ENCODE data around the gene CHPT1. TPM values are rescaled to one million over a fixed set of nuclear protein-coding genes. Genes with fewer than 3 reads are reported as not detected.

Gene CHPT1
- total and polyA plus RNA-seq, 11 donors: 73.5 to 208 (median 98.9) TPM

DNA sequence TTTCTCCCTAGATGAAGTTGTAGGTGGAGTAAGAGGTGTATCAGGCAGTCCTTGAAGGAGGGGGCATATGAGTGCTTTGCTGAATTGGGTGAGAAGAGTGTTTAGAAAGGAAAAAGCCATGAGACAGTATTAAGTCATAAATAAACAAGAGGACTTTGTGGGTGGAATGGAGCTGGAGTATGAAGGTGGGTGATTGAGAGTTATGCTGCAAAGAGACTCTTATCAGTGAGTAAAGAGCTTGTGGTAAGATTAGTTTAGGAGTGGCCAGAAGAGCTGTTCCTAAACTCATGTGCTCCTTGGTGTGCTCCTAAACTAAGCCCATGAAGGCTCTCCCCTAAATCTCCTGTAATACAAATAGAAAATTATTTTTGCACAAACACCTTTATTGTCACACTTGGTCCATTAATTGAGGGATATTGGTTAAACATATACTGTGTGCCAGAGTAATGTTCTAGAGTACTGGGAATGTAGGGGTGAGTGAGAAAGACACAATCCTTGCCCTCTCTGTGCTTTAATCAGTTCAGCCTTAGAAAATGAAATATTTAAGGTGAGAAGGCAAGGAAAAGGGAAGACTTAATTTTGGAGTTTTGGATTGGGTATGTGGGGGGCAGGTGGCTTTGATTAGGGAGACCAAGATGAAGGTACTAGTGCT lies 9.8 kb downstream of the CHPT1 start:
- H3K4me3 ChIP-seq: no peak overlapping the region
- H3K27me3 ChIP-seq: no peaks in the 10 kb centered on the region
- DNase-seq: no peak
- peak in 3 of 4 donors; percentile 31 to 66 (median 57) for ATAC-seq
- H3K9me3 ChIP-seq: no peaks in the 10 kb centered on the region
- H3K36me3 ChIP-seq: no peaks in the 10 kb centered on the region
- intact Hi-C loops (cut with DNase I): no loop called here
- peaks cover 0 to 32% (median 11%) of the 10 kb centered on the region in 12 donors for H3K4me1 ChIP-seq
- TF ChIP-seq, protein P1, sequence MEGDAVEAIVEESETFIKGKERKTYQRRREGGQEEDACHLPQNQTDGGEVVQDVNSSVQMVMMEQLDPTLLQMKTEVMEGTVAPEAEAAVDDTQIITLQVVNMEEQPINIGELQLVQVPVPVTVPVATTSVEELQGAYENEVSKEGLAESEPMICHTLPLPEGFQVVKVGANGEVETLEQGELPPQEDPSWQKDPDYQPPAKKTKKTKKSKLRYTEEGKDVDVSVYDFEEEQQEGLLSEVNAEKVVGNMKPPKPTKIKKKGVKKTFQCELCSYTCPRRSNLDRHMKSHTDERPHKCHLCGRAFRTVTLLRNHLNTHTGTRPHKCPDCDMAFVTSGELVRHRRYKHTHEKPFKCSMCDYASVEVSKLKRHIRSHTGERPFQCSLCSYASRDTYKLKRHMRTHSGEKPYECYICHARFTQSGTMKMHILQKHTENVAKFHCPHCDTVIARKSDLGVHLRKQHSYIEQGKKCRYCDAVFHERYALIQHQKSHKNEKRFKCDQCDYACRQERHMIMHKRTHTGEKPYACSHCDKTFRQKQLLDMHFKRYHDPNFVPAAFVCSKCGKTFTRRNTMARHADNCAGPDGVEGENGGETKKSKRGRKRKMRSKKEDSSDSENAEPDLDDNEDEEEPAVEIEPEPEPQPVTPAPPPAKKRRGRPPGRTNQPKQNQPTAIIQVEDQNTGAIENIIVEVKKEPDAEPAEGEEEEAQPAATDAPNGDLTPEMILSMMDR (IDR thresholded peaks at IDR 0.05): no peak
- TF ChIP-seq POLR2A (IDR thresholded peaks at IDR 0.05): no peak
- peak overlapping the region in 3 of 12 donors; percentile 6 to 22 (median 12) for H3K27ac ChIP-seq

GRCh38 chr12:101710288-101710687 lies 12.8 kb downstream of the CHPT1 start:
- no peak for ATAC-seq
- Histone ChIP-seq H3K27ac (no peak overlapping the region), H3K9me3 (no peaks in the 10 kb centered on the region), H3K4me3 (no peak overlapping the region), H3K27me3 (no peaks in the 10 kb centered on the region), H3K4me1 (peaks cover 0 to 48% (median 23%) of the 10 kb centered on the region in 12 donors), H3K36me3 (no peaks in the 10 kb centered on the region)
- intact Hi-C loops (cut with DNase I): no loop called here
- WGBS, 4 donors: 86 to 94% (median 91%) methylated on average over 4 of the region's 4 CpGs
- TF ChIP-seq POLR2A (IDR thresholded peaks at IDR 0.05): no peak
- TF ChIP-seq, protein P1 (IDR thresholded peaks at IDR 0.05): no peak
- no peak for DNase-seq

DNA sequence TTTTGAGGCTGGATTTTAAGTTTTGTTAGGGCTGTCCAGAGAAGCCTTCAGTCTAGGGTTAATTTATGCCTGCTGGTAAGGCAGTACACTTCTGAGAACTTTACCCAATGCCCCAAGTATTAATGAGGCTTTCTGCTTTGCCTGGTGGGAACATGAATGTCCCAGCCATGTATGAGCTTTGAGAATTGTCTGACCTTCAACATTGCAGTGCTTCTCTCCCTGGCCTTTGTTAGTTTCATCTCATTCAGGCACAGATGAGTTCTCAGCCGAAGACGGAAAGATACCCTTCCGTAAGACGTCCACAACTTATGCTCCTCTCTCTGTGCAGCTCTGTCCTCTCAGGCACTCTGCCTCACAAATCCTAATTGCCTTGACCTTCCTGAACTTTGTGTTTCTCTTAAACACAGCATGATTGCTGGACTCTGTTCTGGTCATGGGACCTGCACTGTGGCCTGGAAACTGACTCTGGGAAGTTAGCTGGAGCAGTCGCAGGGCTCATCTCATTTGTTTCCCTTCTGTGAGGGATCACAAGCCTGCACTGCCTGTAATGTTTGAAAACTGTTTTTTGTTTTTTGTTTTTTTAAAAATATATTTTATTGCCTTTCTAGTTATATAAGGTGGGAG lies 15.7 kb downstream of the CHPT1 start:
- intact Hi-C loops (cut with DNase I): no loop called here
- H3K27ac ChIP-seq: peak overlapping the region; percentile 30 to 74 (median 50)
- DNase-seq (peak in 4 of 5 donors; percentile 31 to 55 (median 40)), ATAC-seq (peak; percentile 82 to 93 (median 87))
- WGBS, 4 donors: 19 to 40% (median 30%) methylated on average over 5 of the region's 5 CpGs
- no peak for TF ChIP-seq POLR2A (IDR thresholded peaks at IDR 0.05)
- TF ChIP-seq, protein P1 (IDR thresholded peaks at IDR 0.05): no peak
- H3K36me3 ChIP-seq: peaks cover 0 to 16% (median under 1%) of the 10 kb centered on the region in 9 donors
- H3K9me3 ChIP-seq: no peaks in the 10 kb centered on the region
- H3K4me1 ChIP-seq: peaks cover 0 to 42% (median 22%) of the 10 kb centered on the region in 12 donors
- H3K27me3 ChIP-seq: no peaks in the 10 kb centered on the region
- peak overlapping the region in 5 of 12 donors; percentile 6 to 38 (median 8) for H3K4me3 ChIP-seq

DNA sequence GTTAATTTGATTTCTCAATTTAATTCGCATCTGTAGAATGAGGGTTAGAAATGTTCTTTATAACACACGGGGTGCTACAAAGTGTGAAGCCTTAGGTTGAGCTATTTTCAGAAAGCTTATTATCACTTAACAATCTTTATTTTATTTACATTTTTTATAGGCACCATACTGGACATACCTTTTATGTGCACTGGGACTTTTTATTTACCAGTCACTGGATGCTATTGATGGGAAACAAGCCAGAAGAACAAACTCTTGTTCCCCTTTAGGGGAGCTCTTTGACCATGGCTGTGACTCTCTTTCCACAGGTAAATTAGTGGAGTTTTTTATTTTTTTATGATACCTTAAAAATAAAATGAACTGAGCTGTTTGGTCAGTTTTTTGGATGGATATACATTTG lies 16.5 kb downstream of the CHPT1 start:
- WGBS, 4 donors: 56 to 76% (median 66%) methylated on average over 2 of the region's 2 CpGs
- Histone ChIP-seq H3K4me1 (peaks cover 0 to 42% (median 22%) of the 10 kb centered on the region in 12 donors), H3K4me3 (no peak overlapping the region), H3K27ac (peak overlapping the region in 11 of 12 donors; percentile 30 to 74 (median 53)), H3K36me3 (peaks cover 0 to 22% (median 3%) of the 10 kb centered on the region in 9 donors), H3K9me3 (no peaks in the 10 kb centered on the region), H3K27me3 (no peaks in the 10 kb centered on the region)
- ATAC-seq: peak in 1 of 4 donors; percentile 23
- no peak for DNase-seq
- TF ChIP-seq, protein P1 (IDR thresholded peaks at IDR 0.05): no peak
- no peak for TF ChIP-seq POLR2A (IDR thresholded peaks at IDR 0.05)
- intact Hi-C loops (cut with DNase I): no loop called here
